Tibial nerve (tissue), 4 donors: Measurements from ENCODE around the gene XPO5.

Source experiments
- CTCF ChIP-seq, 5 experiments: fragments of 200-600 bp in 3 of 5; fragments of 450-650 bp in 2 of 5; sonication (generic) in 3 of 5; IDR thresholded peaks; one replicate each; pipeline ENCODE4 v1.5.1; 2016 to 2019; ENCODE audit warnings: antibody characterized with exemption in 5 of 5, mild to moderate bottlenecking in 3 of 5, moderate library complexity in 2 of 5
- EP300 ChIP-seq, 2 donors: sonication (generic); formaldehyde crosslinking; IDR thresholded peaks; one replicate each; pipeline ENCODE4 v1.6.1; 2017; ENCODE audit warnings: antibody characterized with exemption in 2 of 2, mild to moderate bottlenecking in 1 of 2
- POLR2A ChIP-seq, 2 donors: fragments of 450-650 bp; IDR thresholded peaks; one replicate each; pipeline ENCODE4 v1.6.1; 2017; ENCODE audit warnings: antibody characterized with exemption in 2 of 2, mild to moderate bottlenecking in 2 of 2, moderate library complexity in 2 of 2

GRCh38 chr6:43490523-43490939, 85.3 kb downstream of the XPO5 start:
- TF ChIP-seq CTCF (IDR thresholded peaks at IDR 0.05) (no peak), POLR2A (IDR thresholded peaks at IDR 0.05) (no peak), EP300 (IDR thresholded peaks at IDR 0.05) (no peak)
